IMR-90 (cell line): ENCODE results near the gene KDELR3.

ENCODE experiments used
- BHLHE40 ChIP-seq: fragments of 150-350 bp; IDR thresholded peaks from 2 replicates; pipeline ENCODE4 v1.6.1; 2016; ENCODE audit warnings: mild to moderate bottlenecking, low read depth, low read length
- CEBPB ChIP-seq: IDR thresholded peaks from 2 replicates; pipeline ENCODE4 v1.6.1; 2012; ENCODE audit warnings: low read depth, low read length, improper control_type of control experiment
- CHD1 ChIP-seq: IDR thresholded peaks from 2 replicates; pipeline ENCODE4 v1.6.1; 2012; ENCODE audit warnings: low read depth, low read length, improper control_type of control experiment
- CTCF ChIP-seq: conservative IDR thresholded peaks from 2 replicates; pipeline ENCODE4 v1.5.1; 2012; ENCODE audit warnings: mild to moderate bottlenecking, low read depth, low read length, improper control_type of control experiment
- FOS ChIP-seq: fragments of 150-350 bp; IDR thresholded peaks from 2 replicates; pipeline ENCODE4 v1.6.1; 2016; ENCODE audit warnings: low read depth, low read length
- MAFK ChIP-seq: IDR thresholded peaks from 2 replicates; pipeline ENCODE4 v1.6.1; 2012; ENCODE audit warnings: low read depth, low read length, improper control_type of control experiment
- MAZ ChIP-seq: IDR thresholded peaks from 2 replicates; pipeline ENCODE4 v1.6.1; 2012; ENCODE audit warnings: low read depth, mild to moderate bottlenecking, low read length, improper control_type of control experiment, moderate library complexity, borderline replicate concordance
- MXI1 ChIP-seq: IDR thresholded peaks from 2 replicates; pipeline ENCODE4 v1.6.1; 2012; ENCODE audit warnings: low read depth, mild to moderate bottlenecking, low read length, moderate library complexity, borderline replicate concordance
- POLR2A ChIP-seq: IDR thresholded peaks from 2 replicates; pipeline ENCODE4 v1.6.1; 2012; ENCODE audit warnings: mild to moderate bottlenecking, low read depth, low read length
- RAD21 ChIP-seq: IDR thresholded peaks from 2 replicates; pipeline ENCODE4 v1.6.1; 2012; ENCODE audit warnings: low read length, improper control_type of control experiment
- RCOR1 ChIP-seq: IDR thresholded peaks from 2 replicates; pipeline ENCODE4 v1.6.1; 2012; ENCODE audit warnings: mild to moderate bottlenecking, low read length, improper control_type of control experiment; ENCODE audit not compliant: insufficient replicate concordance
- RFX5 ChIP-seq: IDR thresholded peaks from 2 replicates; pipeline ENCODE4 v1.8.0; 2012; ENCODE audit warnings: low read depth, mild to moderate bottlenecking, low read length, moderate library complexity
- SMC3 ChIP-seq: fragments of 150-350 bp; IDR thresholded peaks from 2 replicates; pipeline ENCODE4 v1.6.1; 2016; ENCODE audit warnings: low read depth, mild to moderate bottlenecking, antibody characterized with exemption, low read length, moderate library complexity
- USF2 ChIP-seq: fragments of 150-350 bp; IDR thresholded peaks from 2 replicates; pipeline ENCODE4 v1.6.1; 2017; ENCODE audit warnings: mild to moderate bottlenecking, antibody characterized with exemption, low read length, low read depth

- TF ChIP-seq CTCF, result 0 out of 2 replicates have a peak, but pooled peaks have one; percentile 2
- TF ChIP-seq MXI1, result 0 out of 2 replicates have a peak, but pooled peaks have one; percentile 54
- TF ChIP-seq USF2, result no peak
- peak; percentile 29 for TF ChIP-seq RCOR1
- TF ChIP-seq SMC3, result no peak
- no peak for TF ChIP-seq CEBPB
- no peak for TF ChIP-seq RFX5
- no peak for TF ChIP-seq POLR2A
- no peak for TF ChIP-seq RAD21
- no peak for TF ChIP-seq FOS
- TF ChIP-seq MAZ, result peak; percentile 23; the same call in 1 of the 2 replicates
- TF ChIP-seq CHD1, result no peak
- TF ChIP-seq MAFK, result no peak
- no peak for TF ChIP-seq BHLHE40
These were observed 6.3 kb upstream of the KDELR3 start for GRCh38 chr22:38461414-38462081.
